Measurements from ENCODE around the gene PDAP1. TPM values are rescaled to one million over a fixed set of nuclear protein-coding genes. Genes with fewer than 3 reads are reported as not detected.
"Not testable (repeated sequence)": the region's sequence is repeated elsewhere in the genome, so short reads cannot be mapped to it uniquely, and the experiment has no call there.

PDAP1 gene
- polyA plus RNA-seq, 1 experiment = 60.2 TPM

DNA sequence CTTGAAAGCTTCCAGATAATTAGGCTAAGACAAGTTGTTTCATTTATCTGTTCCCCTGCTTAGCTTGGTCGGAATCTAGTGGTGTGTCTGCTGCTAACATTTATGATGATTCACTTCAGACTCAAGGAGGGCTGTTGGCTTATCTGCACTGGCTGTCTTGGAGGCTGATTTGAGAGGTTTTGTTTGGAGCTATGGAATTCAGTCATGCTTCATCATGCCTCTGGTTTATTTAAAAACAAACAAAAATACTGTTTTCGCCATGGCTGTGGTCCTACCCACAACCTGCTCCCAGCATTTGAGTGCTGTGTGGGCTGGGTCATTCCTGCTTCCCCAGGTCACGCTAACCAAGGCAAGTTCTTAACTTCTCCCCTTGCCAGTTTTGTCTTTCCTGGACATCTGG, 45.6 kb downstream of the PDAP1 start:
- no peaks in the 10 kb centered on the region; the same call in 1 of the 2 replicates for H3K9me3 ChIP-seq (ENCODE audit: control insufficient read depth, insufficient read depth, low read length)
- no peak overlapping the region for H3K4me3 ChIP-seq (ENCODE audit: low read depth, low read length)
- TF ChIP-seq, protein P1, sequence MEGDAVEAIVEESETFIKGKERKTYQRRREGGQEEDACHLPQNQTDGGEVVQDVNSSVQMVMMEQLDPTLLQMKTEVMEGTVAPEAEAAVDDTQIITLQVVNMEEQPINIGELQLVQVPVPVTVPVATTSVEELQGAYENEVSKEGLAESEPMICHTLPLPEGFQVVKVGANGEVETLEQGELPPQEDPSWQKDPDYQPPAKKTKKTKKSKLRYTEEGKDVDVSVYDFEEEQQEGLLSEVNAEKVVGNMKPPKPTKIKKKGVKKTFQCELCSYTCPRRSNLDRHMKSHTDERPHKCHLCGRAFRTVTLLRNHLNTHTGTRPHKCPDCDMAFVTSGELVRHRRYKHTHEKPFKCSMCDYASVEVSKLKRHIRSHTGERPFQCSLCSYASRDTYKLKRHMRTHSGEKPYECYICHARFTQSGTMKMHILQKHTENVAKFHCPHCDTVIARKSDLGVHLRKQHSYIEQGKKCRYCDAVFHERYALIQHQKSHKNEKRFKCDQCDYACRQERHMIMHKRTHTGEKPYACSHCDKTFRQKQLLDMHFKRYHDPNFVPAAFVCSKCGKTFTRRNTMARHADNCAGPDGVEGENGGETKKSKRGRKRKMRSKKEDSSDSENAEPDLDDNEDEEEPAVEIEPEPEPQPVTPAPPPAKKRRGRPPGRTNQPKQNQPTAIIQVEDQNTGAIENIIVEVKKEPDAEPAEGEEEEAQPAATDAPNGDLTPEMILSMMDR (IDR thresholded peaks at IDR 0.05; ENCODE audit: low read depth, low read length) = no peak
- CTCF ChIA-PET = interaction anchor here (0.5 kb wide), 1 partner anchor 365 kb away, joined by 3 read pairs; no protein-coding TSS in a partner anchor
- H3K27ac ChIP-seq (ENCODE audit: low read depth, low read length) = peak overlapping the region; percentile 84
- POLR2A ChIA-PET = interaction anchor here (0.6 to 1.2 kb wide), 7 partner anchors 10 to 557 kb away, joined by 3 to 4 read pairs (median 3); partner anchors contain the start of genes BUD31 and PDAP1
- H3K27me3 ChIP-seq (ENCODE audit: control insufficient read depth, insufficient read depth, low read length) = no peaks in the 10 kb centered on the region
- peak; percentile 85 for DNase-seq (ENCODE audit: low read depth, low spot score)

DNA sequence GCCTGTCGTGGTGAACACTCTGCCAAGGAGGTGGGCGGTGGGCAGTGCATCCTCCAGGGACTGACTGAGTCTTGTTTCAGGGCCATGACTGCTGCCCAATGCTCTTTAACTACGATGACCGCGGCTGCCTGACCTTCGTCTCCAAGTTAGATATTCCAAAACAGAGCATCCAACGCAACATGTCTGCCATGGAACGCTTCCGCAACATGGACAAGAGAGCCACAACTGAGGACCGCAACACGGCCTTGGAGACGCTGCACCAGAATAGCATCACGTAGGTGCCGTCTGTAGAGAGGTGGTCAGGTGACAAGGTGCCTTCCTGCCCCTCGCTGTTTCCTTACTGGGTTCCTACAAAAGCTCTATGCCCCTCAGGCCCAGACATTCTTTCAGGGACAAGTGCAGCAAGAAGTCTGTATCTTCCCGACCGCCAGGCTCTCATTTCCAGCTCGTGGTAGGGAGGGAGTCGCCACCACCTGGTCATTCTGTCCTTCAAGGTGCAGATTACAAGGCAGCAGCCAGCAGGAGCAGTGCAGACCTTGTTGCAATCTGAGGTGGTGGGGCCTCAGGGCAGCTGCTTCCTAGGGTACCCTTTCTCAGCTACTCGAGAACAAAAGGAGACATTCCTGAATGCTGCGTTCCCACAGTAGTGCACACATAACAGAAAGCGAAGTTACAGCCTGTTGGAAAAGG, 48.8 kb downstream of the PDAP1 start:
- Histone ChIP-seq H3K27me3 (ENCODE audit: control insufficient read depth, insufficient read depth, low read length) (no peaks in the 10 kb centered on the region), H3K9me3 (ENCODE audit: control insufficient read depth, insufficient read depth, low read length) (no peaks in the 10 kb centered on the region), H3K4me3 (ENCODE audit: low read depth, low read length) (no peak overlapping the region), H3K27ac (ENCODE audit: low read depth, low read length) (no peak overlapping the region)
- CTCF ChIA-PET = no interaction called here
- no peak for DNase-seq (ENCODE audit: low read depth, low spot score)
- POLR2A ChIA-PET = no interaction called here
- TF ChIP-seq, protein P1 (IDR thresholded peaks at IDR 0.05; ENCODE audit: low read depth, low read length) = no peak

DNA sequence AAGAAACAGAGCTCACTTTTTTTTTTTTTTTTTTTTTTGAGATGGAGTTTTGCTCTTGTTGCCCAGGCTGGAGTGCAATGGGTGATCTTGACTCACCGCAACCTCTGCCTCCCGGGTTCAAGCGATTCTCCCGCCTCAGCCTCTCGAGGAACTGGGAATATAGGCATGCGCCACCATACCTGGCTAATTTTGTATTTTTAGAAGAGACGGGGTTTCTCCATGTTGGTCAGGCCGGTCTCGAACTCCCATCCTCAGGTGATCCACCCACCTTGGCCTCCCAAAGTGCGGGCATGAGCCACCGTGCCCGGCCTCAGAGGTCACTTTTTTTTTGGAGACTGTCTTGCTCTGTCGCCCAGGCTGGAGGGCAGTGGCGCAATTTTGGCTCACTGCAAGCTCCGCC, 49.9 kb downstream of the PDAP1 start:
- CTCF ChIA-PET; H3K27me3 ChIP-seq (ENCODE audit: control insufficient read depth, insufficient read depth, low read length); H3K9me3 ChIP-seq (ENCODE audit: control insufficient read depth, insufficient read depth, low read length); POLR2A ChIA-PET; DNase-seq (ENCODE audit: low read depth, low spot score); H3K27ac ChIP-seq (ENCODE audit: low read depth, low read length); H3K4me3 ChIP-seq (ENCODE audit: low read depth, low read length): not testable (repeated sequence)

DNA sequence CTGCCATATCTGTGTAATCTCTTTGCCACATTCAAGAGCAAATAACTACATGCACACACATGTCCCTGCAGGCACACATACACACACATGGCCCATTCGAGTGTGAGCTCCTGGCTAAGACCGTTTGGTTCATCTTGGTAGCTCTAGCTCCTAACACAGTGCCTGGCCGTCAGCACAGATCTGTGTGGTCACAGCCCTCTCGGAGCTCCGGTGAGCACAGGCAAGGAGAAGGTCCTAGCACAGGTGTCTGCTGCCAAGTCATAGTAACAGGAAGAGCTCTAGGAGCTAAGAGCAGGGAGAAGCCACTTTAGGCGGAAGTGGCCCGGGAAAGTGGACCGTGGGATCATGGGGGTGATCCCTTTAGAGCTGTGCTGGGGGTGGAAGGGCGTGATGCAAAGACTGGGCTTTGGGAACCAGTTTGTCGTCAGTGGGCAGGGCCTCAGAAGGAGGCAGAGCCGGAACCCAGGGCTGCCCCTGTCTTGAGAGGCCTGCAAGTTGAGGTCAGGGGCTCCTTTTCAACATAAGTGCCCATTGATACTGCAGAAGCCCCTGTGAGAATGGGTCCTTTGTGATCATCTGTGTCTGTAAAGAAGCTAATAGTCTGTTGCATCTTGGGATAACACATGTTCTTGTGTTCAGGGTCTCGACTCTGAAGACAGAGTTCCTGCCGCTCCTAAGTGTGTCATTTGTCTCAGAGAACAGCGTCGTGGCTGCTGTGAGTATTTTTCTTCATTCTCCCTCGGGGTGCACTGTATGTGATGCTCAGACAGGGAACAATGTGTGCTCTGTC, 50.5 kb downstream of the PDAP1 start:
- POLR2A ChIA-PET = no interaction called here
- H3K27me3 ChIP-seq (ENCODE audit: control insufficient read depth, insufficient read depth, low read length) = no peaks in the 10 kb centered on the region
- TF ChIP-seq, protein P1 (IDR thresholded peaks at IDR 0.05; ENCODE audit: low read depth, low read length) = no peak
- H3K27ac ChIP-seq (ENCODE audit: low read depth, low read length) = no peak overlapping the region
- H3K9me3 ChIP-seq (ENCODE audit: control insufficient read depth, insufficient read depth, low read length) = no peaks in the 10 kb centered on the region
- CTCF ChIA-PET = no interaction called here
- DNase-seq (ENCODE audit: low read depth, low spot score) = no peak
- no peak overlapping the region for H3K4me3 ChIP-seq (ENCODE audit: low read depth, low read length)

DNA sequence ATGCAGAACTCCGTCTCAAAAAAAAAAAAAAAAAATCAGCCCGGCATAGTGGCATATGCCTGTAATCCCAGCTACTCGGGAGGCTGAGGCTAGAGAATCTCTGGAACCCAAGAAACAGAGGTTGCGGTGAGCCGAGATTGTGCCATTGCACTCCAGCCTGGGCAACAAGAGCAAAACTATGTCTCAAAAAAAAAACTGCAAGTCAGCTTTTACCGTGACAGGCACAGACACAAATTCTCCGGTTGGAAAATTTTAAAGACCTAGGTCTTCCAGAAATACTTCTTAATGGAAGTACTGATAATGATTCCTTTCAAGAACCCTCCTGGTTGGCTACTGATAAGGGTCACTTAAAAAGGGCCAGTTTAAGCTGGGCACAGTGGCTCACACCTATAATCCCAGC, 53.3 kb downstream of the PDAP1 start:
- ChIA-PET POLR2A (no interaction called here), CTCF (no interaction called here)
- no peak for DNase-seq (ENCODE audit: low read depth, low spot score)
- H3K9me3 ChIP-seq (ENCODE audit: control insufficient read depth, insufficient read depth, low read length) = no peaks in the 10 kb centered on the region
- H3K4me3 ChIP-seq (ENCODE audit: low read depth, low read length) = no peak overlapping the region
- no peak overlapping the region for H3K27ac ChIP-seq (ENCODE audit: low read depth, low read length)
- no peaks in the 10 kb centered on the region for H3K27me3 ChIP-seq (ENCODE audit: control insufficient read depth, insufficient read depth, low read length)
- TF ChIP-seq, protein P1 (IDR thresholded peaks at IDR 0.05; ENCODE audit: low read depth, low read length) = no peak
